Measurements from ENCODE around the gene ERBB4. TPM values are rescaled to one million over a fixed set of nuclear protein-coding genes. Genes with fewer than 3 reads are reported as not detected.

Gene ERBB4
- total RNA-seq, 4 donors from 2014 or later: 0.09 to 0.67 TPM; not detected in 2

- no peaks in the 10 kb centered on the region for H3K27me3 ChIP-seq
- TF ChIP-seq POLR2A (IDR thresholded peaks at IDR 0.05): no peak
- TF ChIP-seq CTCF (IDR thresholded peaks at IDR 0.05): no peak
- DNase-seq: no peak
- no peaks in the 10 kb centered on the region for H3K9me3 ChIP-seq
- H3K4me1 ChIP-seq: no peaks in the 10 kb centered on the region
- no peaks in the 10 kb centered on the region for H3K36me3 ChIP-seq
- no peak overlapping the region for H3K27ac ChIP-seq
- no peak overlapping the region for H3K4me3 ChIP-seq
Observed at GRCh38 chr2:212421556-212422334, 116.9 kb downstream of the ERBB4 start.

GRCh38 chr2:212416086-212416485, 122.5 kb downstream of the ERBB4 start:
- no peaks in the 10 kb centered on the region for H3K9me3 ChIP-seq
- DNase-seq: no peak
- no peak overlapping the region for H3K4me3 ChIP-seq
- no peaks in the 10 kb centered on the region for H3K27me3 ChIP-seq
- no peaks in the 10 kb centered on the region for H3K36me3 ChIP-seq
- no peak for TF ChIP-seq POLR2A (IDR thresholded peaks at IDR 0.05)
- no peak for TF ChIP-seq CTCF (IDR thresholded peaks at IDR 0.05)
- H3K27ac ChIP-seq: no peak overlapping the region
- H3K4me1 ChIP-seq: no peaks in the 10 kb centered on the region

GRCh38 chr2:212414767-212415211, 123.8 kb downstream of the ERBB4 start:
- Histone ChIP-seq H3K9me3 (no peaks in the 10 kb centered on the region), H3K27ac (no peak overlapping the region), H3K36me3 (no peaks in the 10 kb centered on the region), H3K27me3 (no peaks in the 10 kb centered on the region), H3K4me3 (no peak overlapping the region), H3K4me1 (no peaks in the 10 kb centered on the region)
- no peak for DNase-seq
- no peak for TF ChIP-seq CTCF (IDR thresholded peaks at IDR 0.05)

- TF ChIP-seq CTCF (IDR thresholded peaks at IDR 0.05): no peak
- TF ChIP-seq POLR2A (IDR thresholded peaks at IDR 0.05): no peak
- H3K27ac ChIP-seq: no peak overlapping the region
Observed at GRCh38 chr2:212409560-212409959, 129.0 kb downstream of the ERBB4 start.

GRCh38 chr2:212408524-212408923, 130.1 kb downstream of the ERBB4 start:
- TF ChIP-seq POLR2A (IDR thresholded peaks at IDR 0.05) (no peak), CTCF (IDR thresholded peaks at IDR 0.05) (no peak)
- H3K9me3 ChIP-seq: no peaks in the 10 kb centered on the region
- no peak for DNase-seq

More at GRCh38 chr2:212409560-212409959, 129.0 kb downstream of the ERBB4 start:
- Histone ChIP-seq H3K36me3 (no peaks in the 10 kb centered on the region), H3K4me3 (no peak overlapping the region), H3K4me1 (no peaks in the 10 kb centered on the region), H3K9me3 (no peaks in the 10 kb centered on the region), H3K27me3 (no peaks in the 10 kb centered on the region)
- no peak for DNase-seq

More at GRCh38 chr2:212408524-212408923, 130.1 kb downstream of the ERBB4 start:
- no peaks in the 10 kb centered on the region for H3K4me1 ChIP-seq
- no peaks in the 10 kb centered on the region for H3K27me3 ChIP-seq
- no peak overlapping the region for H3K27ac ChIP-seq
- H3K36me3 ChIP-seq: no peaks in the 10 kb centered on the region
- no peak overlapping the region for H3K4me3 ChIP-seq

All from Peyer's patch (tissue), 4 donors.